Fibroblast of the aortic adventitia (primary cell): ENCODE measurements around the gene BEND3. TPM values are rescaled to one million over a fixed set of nuclear protein-coding genes. Genes with fewer than 3 reads are reported as not detected.
A peak's percentile ranks its signal among the peaks of the same experiment; 100 is the strongest.
"Not testable (repeated sequence)": the region's sequence is repeated elsewhere in the genome, so short reads cannot be mapped to it uniquely, and the experiment has no call there.

Experiments
- DNase-seq: peaks from one replicate; pipeline ENCODE4 v3.0.0-alpha.2; 2010; ENCODE audit warnings: low read depth
- H3K4me3 ChIP-seq: 2 replicates; pipeline ENCODE4 v1.5.1; 2011; ENCODE audit warnings: low read depth, mild to moderate bottlenecking, control low read depth, low read length, moderate library complexity
- CTCF ChIP-seq: IDR thresholded peaks from 2 replicates; pipeline ENCODE4 v1.5.1; 2011; ENCODE audit warnings: mild to moderate bottlenecking, low read length, control low read depth, inconsistent platforms; ENCODE audit not compliant: insufficient read depth
- total RNA-seq: library from RNA; depleted of rRNA; stranded (reverse); fragments of >200 nt; gene quantifications from 2 replicates; pipeline ENCODE4 v1.2.3, GENCODE V29; 2012; ENCODE audit warnings: low replicate concordance

The BEND3 gene
- total RNA-seq, 1 donor, result 1.9 TPM

GRCh38 chr6:107120404-107120803 lies 5.1 kb upstream of the BEND3 start:
- H3K4me3 ChIP-seq, result no peak overlapping the region
- no peak for DNase-seq
- no peak for TF ChIP-seq CTCF

- no peak for TF ChIP-seq CTCF
- no peak for DNase-seq
- H3K4me3 ChIP-seq, result no peak overlapping the region
Observed at GRCh38 chr6:107118976-107119375, 3.7 kb upstream of the BEND3 start.

DNA sequence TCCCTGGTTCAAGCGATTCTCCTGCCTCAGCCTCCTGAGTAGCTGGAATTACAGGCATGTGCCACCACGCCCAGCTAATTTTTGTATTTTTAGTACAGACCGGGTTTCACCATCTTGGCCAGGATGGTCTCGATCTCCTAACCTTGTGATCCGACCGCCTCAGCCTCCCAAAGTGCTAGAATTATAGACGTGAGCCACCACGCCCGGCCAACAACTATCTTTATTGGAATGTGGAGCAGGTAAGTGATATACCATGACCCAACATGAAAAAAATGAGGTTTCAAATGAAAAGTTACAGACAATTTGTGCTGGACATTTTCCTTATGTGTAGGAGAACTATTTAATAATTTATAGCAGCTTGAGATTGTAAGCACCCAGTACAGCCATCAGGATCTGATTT lies 3.2 kb upstream of the BEND3 start:
- DNase-seq, H3K4me3 ChIP-seq: not testable (repeated sequence)

DNA sequence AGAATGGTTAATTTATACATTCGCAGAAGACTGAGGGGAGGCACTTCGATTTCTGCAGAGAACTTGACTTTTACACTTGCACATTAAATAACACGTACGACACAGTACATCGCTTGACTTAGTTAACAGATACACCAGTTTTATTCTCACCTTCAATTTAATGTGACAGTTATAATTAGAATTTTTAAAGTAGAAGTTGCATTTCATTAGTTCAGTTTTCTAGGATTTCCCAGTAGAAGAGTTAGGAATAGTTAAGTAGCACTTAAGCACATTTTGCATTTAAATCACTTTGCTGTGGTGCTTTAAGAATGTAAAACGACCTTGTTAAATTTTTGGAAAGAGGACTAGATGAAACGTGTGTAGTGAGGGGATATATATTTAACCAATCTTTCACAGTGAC lies 1.6 kb upstream of the BEND3 start:
- no peak for DNase-seq
- TF ChIP-seq CTCF, result no peak
- H3K4me3 ChIP-seq, result no peak overlapping the region

GRCh38 chr6:107116328-107116892 lies 1.1 kb upstream of the BEND3 start:
- DNase-seq, result no peak
- no peak for TF ChIP-seq CTCF
- H3K4me3 ChIP-seq, result peak overlapping the region; percentile 17

DNA sequence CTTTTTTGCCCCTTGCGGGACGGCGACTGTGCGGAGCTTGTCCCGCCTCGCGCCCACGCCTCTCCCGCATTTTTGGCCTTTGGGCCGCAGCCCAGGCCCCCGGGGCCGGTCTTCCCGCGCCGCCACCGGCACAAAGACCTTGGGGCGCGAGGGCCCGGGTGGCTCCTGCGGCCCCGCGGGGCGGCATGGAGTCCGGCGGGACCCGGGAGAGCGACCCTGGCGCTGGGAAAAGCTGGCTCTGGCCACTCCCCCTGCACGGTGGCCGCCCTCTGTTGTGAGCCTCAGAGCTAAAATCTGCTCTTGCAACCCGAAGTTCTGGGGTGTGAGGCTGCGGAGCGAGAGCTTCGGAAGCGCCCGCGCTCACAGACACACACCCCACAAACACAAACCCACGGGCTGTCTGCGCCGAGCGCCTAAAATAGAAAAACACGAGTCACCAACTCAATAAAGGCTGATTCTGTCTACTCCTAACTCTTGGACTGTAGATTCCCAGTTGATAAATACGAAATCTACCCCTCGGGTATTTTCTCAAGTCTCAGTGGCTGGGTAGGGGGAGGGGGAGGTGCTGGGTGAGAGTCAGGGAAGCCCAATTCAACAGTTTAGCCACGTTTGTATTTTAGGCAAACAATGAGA lies 496 bp upstream of the BEND3 start:
- no peak for DNase-seq
- no peak for TF ChIP-seq CTCF
- peak overlapping the region; percentile 65 for H3K4me3 ChIP-seq

- peak; percentile 57 for TF ChIP-seq CTCF
Observed at GRCh38 chr6:107114213-107114925, 946 bp downstream of the BEND3 start.

More at GRCh38 chr6:107114213-107114925, 946 bp downstream of the BEND3 start:
- peak; percentile 82 for DNase-seq
- H3K4me3 ChIP-seq, result peak overlapping the region; percentile 62
